Immature natural killer cell (primary cell): ENCODE measurements around the gene SHC2. TPM values are rescaled to one million over a fixed set of nuclear protein-coding genes. Genes with fewer than 3 reads are reported as not detected.
"Not testable (repeated sequence)": the region's sequence is repeated elsewhere in the genome, so short reads cannot be mapped to it uniquely, and the experiment has no call there.

Experiments
- DNase-seq, 3 donors: peaks; one replicate each; pipeline ENCODE4 v3.0.0; 2022; ENCODE audit warnings: mixed read lengths in 1 of 3
- H3K27ac Mint-ChIP-seq, 6 donors: one replicate each; pipeline ENCODE4 v1.8.0; 2020; ENCODE audit warnings: mixed read lengths in 6 of 6, mild to moderate bottlenecking in 5 of 6, inconsistent platforms in 4 of 6, moderate library complexity in 3 of 6
- H3K27me3 Mint-ChIP-seq, 3 donors: one replicate each; pipeline ENCODE4 v1.8.0; 2020 to 2021; ENCODE audit warnings: low read depth in 3 of 3, mild to moderate bottlenecking in 3 of 3, mixed read lengths in 3 of 3, moderate library complexity in 3 of 3, inconsistent platforms in 1 of 3
- H3K36me3 Mint-ChIP-seq, 3 donors: one replicate each; pipeline ENCODE4 v1.8.0; 2020; ENCODE audit warnings: mixed read lengths in 3 of 3, inconsistent platforms in 2 of 3, mild to moderate bottlenecking in 2 of 3
- H3K4me1 Mint-ChIP-seq, 2 donors: one replicate each; pipeline ENCODE4 v1.8.0; 2020; ENCODE audit warnings: inconsistent platforms in 2 of 2, mild to moderate bottlenecking in 2 of 2, mixed read lengths in 2 of 2, moderate library complexity in 1 of 2
- H3K4me3 Mint-ChIP-seq, 5 donors: one replicate each; pipeline ENCODE4 v1.8.0; 2020; ENCODE audit warnings: mild to moderate bottlenecking in 5 of 5, mixed read lengths in 5 of 5, inconsistent platforms in 3 of 5, moderate library complexity in 3 of 5
- H3K9me3 Mint-ChIP-seq, 6 donors: one replicate each; pipeline ENCODE4 v1.8.0; 2020; ENCODE audit warnings: mild to moderate bottlenecking in 6 of 6, mixed read lengths in 6 of 6, inconsistent platforms in 4 of 6, moderate library complexity in 3 of 6
- polyA plus RNA-seq, 3 donors: library from polyadenylated mRNA; unstranded; fragments of 300-500 nt; fragmentation: Illumina TruSeq; gene quantifications; one replicate each; pipeline ENCODE4 v1.2.3, GENCODE V29; 2021

SHC2 gene
- polyA plus RNA-seq, 3 donors from 2014 or later = not detected

DNA sequence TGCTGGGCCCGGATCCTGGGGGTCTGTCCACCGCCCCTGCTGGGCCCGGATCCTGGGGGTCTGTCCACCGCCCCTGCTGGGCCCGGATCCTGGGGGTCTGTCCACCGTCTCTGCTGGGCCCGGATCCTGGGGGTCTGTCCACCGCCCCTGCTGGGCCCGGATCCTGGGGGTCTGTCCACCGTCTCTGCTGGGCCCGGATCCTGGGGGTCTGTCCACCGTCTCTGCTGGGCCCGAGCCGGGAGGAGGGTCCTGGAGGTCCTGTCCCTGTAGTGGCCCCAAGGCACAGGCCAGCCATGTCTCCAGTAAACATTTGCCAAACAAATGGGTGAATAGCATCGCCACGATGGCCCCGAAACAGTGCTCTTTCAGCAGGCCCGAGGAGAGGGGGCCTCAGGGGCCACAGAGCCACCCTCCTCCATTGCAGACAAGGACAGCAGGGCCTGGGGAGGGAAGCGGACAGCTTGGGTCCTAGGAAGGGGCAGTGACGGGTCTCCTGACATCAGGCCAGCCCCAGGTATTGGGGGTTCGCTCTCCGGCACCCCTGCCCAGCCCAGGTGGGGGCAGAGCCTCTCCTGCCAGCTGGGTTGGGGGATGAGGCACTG is 49.6 kb downstream of the SHC2 start:
- H3K4me1 Mint-ChIP-seq, H3K27me3 Mint-ChIP-seq, H3K4me3 Mint-ChIP-seq, H3K9me3 Mint-ChIP-seq, H3K27ac Mint-ChIP-seq, DNase-seq, H3K36me3 Mint-ChIP-seq: not testable (repeated sequence)

DNA sequence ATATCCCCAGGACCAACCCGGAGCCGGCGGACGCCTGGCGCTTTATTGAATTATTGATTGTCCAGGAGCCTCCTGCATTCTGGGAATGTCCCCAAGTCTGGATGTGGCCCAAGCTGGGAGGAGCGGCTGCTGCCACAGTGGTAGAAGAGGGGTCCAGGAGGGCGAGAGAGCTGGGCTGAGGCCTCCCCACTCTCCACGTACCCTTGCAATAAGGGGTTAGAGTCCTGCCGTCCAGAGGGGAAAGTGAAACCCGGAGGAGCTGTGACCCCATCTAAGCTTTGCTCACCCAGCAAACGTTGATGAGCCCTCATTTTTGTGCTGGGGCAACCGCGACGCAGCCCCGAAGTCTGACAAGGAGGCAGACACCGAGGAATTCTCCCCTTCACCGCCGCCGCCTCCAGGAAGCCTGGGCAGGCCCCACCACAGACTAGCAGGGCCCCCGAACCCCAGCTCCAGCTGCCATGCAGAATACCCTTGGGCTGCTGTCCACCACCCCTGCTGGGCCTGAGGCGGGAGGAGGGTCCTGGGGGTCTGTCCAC is 50.5 kb downstream of the SHC2 start:
- H3K27ac Mint-ChIP-seq = no peak overlapping the region
- H3K9me3 Mint-ChIP-seq = no peaks in the 10 kb centered on the region
- DNase-seq = no peak
- H3K4me3 Mint-ChIP-seq = peak overlapping the region in 1 of 5 donors; percentile 18
- peaks cover 6 to 7% of the 10 kb centered on the region in 2 donors for H3K4me1 Mint-ChIP-seq
- peaks cover under 1 to 5% (median 1%) of the 10 kb centered on the region in 3 donors for H3K27me3 Mint-ChIP-seq
- H3K36me3 Mint-ChIP-seq = no peaks in the 10 kb centered on the region

DNA sequence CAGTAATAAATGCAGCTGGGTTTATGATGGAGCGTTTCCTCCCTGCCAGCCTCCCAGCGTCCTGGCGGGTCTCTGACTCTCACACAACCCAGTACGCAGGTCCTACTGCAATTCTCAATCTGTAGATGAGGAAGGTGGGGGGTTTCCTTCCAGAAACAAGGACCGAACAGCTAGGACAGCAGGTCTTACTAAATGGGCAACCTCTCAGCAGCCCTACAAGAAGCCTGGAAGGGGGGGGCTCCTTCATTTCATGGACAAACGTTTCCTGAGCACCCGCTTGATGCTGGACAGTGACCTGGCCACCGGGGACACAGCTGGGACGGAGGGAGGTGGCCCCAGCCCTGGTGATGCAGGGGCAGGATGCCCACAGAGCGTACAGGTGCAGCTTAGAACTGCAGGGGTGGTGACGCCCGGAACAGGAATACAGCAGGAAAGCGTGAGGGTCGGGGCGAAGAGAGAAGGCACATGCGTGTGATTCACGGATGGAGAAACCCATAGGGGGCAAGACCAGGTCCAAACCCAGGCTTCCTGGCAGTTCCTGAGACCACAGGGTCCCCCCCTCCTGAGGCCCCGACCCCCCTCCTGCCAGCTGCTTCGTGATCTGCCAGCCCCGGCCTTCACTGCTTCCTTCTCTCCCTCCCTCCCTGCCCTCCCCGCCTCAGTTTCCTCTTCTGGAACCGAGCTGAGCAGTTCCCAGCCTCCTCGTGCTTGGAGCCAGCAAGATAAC is 51.2 kb downstream of the SHC2 start:
- Mint-ChIP-seq H3K4me3 (peak overlapping the region; percentile 78 to 88 (median 84)), H3K27me3 (peaks cover 1 to 5% (median 1%) of the 10 kb centered on the region in 3 donors), H3K4me1 (peaks cover 6 to 7% of the 10 kb centered on the region in 2 donors), H3K36me3 (no peaks in the 10 kb centered on the region), H3K9me3 (no peaks in the 10 kb centered on the region), H3K27ac (no peak overlapping the region)
- no peak for DNase-seq

DNA sequence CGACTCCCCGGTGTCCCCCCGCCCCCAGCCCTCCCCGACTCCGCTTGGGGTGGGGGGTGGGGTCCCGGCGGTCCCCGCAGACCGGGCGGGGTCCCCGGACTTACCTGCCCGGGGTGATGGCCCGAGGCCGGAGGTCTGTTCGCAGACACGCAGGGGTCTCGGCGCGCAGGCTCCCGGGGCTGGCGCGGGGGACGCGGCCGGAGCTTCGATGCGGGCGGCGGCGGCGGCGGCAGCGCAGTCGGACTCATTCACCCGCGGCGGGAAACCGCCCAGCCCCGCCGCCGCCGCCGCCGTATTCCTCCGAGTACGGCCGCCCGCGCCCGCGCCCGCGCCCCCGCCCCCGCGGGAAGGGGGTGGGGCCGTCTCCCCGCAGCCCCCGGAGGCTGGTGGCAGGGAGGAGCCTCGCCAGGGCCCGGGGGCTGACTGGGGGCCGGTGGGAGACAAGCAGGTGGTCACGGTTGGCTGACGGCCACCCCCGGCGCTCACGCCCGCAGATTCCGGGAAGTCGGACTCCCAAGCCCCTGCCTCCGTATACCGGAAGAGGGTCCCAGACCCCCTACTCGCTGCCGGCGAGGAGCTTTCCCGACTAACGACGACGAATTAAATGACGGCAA is 51.8 kb downstream of the SHC2 start, which contains the start of gene C2CD4C:
Gene C2CD4C (minus strand): TSS at position 246 of the 614 bp plus-strand sequence. CDS start 786 bp downstream, outside the sequence.
- Mint-ChIP-seq H3K9me3 (no peaks in the 10 kb centered on the region), H3K27ac (no peak within 1 kb of the TSS), H3K27me3 (peaks cover 1 to 5% (median 1%) of the 10 kb centered on the region in 3 donors), H3K36me3 (no peaks in the 10 kb centered on the region), H3K4me1 (peaks cover 6 to 7% of the 10 kb centered on the region in 2 donors), H3K4me3 (peak within 1 kb of the TSS; percentile 78 to 88 (median 84))
- peak; percentile 11 to 23 (median 13) for DNase-seq

DNA sequence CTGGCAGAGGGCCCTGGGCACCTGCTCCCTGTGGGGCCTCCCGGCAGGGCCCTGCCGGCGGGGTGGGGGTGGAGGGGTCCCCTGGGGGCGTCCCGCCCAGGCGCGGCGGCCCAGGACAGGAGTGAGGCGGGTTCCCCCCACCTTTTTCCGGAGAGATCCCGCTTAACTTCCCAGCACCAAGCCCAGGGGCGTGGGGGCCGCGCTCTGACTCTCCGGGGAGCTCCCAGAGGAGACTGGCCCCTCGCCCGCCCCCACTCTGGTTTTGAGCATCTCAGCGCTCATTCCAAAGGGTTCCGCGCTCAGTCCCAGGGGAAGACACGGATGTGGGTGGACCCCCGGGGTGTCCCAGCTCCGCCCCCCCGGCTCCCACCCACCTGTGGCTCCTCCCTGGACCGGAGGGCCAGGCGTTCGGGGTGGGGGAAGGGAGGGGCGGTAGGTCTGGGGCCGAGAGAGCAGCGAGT is 52.4 kb downstream of the SHC2 start:
- no peak for DNase-seq
- Mint-ChIP-seq H3K27me3 (peaks cover 1 to 5% (median 1%) of the 10 kb centered on the region in 3 donors), H3K27ac (no peak overlapping the region), H3K4me3 (peak overlapping the region in 1 of 5 donors; percentile 29), H3K9me3 (no peaks in the 10 kb centered on the region), H3K36me3 (no peaks in the 10 kb centered on the region), H3K4me1 (peaks cover 6 to 7% of the 10 kb centered on the region in 2 donors)

DNA sequence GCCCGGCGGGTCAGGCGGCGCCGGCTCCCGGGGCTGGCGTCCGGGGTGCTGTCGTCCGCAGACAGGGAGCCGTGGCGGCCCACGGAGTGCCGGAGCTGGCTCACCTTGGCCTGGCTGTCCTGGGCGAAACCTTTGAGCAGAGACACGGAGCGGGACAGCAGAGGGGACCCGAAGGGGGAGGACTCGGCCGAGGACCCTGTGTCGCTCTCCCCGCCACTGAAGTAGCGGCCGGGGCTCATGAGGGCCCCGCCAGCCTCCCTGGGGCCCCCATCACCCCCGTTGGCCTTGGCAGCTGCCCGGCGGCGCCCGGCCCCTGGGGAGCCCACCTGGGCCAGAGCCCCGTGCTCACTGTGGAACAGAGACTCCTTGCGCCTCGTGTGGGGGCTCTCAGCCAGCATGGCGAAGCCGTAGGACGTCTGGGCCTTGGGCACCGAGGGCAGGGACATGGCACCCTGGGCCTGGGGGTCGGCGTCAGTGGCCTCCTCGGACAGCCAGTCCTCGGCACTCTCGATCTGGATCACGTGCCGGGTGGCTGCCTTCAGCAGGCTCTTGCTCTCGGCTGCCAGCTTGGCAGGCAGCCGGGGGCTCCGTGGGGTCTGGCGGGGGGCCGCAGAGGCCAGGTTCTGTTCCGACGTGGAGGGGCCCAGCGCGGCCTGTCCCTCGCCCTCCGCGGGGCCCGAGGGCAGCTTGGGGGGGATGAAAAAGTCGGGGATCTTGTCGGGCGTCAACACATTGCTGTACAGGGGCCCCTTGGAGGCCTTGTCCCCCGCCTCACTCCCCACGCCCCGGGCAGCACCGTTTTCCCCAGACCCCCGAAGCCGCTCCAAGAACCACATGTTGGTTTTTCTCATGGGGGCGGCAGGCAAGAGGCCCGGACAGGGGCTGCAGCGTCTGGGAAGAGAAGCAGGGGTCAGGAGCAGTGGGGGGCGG is 53.1 kb downstream of the SHC2 start:
- no peak for DNase-seq
- no peaks in the 10 kb centered on the region for H3K9me3 Mint-ChIP-seq

DNA sequence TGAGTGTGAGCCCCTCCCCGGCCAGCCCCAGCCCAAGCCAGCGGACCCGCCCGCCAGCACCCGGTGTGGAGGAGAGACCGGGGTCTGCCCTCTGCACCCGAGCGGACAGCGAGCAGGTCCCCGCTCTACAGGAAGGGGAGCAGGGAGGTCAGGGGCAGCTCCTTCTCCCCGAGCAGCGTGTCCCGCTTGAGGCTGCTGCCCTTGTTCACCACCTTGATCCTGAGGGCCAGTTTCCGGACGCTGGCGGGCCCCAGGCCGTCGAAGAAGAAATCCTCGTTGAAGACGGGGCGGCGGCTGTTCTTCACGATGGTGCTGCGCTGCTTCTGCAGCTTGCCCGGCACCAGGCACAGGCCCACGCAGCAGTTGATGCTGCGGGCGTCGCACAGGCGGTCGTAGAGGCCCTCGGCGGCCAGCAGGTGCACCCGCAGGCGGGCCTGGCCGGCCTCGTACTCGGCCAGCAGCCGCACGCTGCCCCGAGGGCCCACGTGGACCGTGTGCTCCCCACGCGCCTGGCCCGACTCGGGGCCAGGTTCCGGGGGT is 53.8 kb downstream of the SHC2 start:
- Mint-ChIP-seq H3K4me1 (peaks cover 6 to 7% of the 10 kb centered on the region in 2 donors), H3K27ac (no peak overlapping the region), H3K36me3 (no peaks in the 10 kb centered on the region), H3K27me3 (peaks cover 0 to 5% (median 3%) of the 10 kb centered on the region in 3 donors), H3K4me3 (no peak overlapping the region), H3K9me3 (no peaks in the 10 kb centered on the region)
- no peak for DNase-seq

More for the DNA sequence above, 53.1 kb downstream of the SHC2 start:
- H3K4me1 Mint-ChIP-seq = peaks cover 6 to 7% of the 10 kb centered on the region in 2 donors
- H3K27ac Mint-ChIP-seq = no peak overlapping the region
- no peaks in the 10 kb centered on the region for H3K36me3 Mint-ChIP-seq
- H3K27me3 Mint-ChIP-seq = peaks cover 1 to 5% (median 3%) of the 10 kb centered on the region in 3 donors
- no peak overlapping the region for H3K4me3 Mint-ChIP-seq

DNA sequence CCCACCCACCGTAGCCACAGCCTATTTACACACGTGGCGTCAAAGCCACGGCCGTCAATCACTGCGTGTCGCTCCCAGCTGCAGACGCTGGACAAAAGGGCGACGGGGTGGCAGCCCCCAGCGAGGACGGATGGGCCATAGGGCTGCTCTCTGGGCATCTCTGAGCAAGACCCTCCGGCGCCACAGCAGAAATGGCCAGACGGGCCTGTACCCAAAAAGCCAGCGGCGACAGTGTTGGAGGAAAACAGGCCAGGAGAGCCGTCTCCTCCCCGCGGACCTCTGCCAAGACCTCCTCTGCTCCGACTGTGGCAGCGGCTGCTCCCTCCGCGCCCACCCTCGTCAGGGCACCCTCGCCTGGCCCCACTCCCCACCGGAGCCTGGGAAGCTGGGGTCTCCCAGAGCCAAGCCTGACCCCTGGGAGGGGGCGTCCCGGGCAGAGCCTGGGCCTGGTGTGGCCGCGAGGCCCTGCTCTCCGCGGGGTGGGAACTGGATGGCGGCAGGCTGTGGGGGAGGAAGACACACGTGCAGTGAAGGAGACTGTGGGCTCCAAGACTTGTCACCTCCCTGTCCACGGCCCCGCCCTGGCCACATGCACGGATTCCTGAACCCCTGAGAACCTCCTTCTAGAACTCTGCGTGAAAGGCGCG is 54.6 kb downstream of the SHC2 start:
- H3K27ac Mint-ChIP-seq = no peak overlapping the region
- H3K36me3 Mint-ChIP-seq = no peaks in the 10 kb centered on the region
- peaks cover 6 to 7% of the 10 kb centered on the region in 2 donors for H3K4me1 Mint-ChIP-seq
- H3K27me3 Mint-ChIP-seq = peaks cover 0 to 5% (median 3%) of the 10 kb centered on the region in 3 donors
- no peaks in the 10 kb centered on the region for H3K9me3 Mint-ChIP-seq
- DNase-seq = no peak
- H3K4me3 Mint-ChIP-seq = no peak overlapping the region

DNA sequence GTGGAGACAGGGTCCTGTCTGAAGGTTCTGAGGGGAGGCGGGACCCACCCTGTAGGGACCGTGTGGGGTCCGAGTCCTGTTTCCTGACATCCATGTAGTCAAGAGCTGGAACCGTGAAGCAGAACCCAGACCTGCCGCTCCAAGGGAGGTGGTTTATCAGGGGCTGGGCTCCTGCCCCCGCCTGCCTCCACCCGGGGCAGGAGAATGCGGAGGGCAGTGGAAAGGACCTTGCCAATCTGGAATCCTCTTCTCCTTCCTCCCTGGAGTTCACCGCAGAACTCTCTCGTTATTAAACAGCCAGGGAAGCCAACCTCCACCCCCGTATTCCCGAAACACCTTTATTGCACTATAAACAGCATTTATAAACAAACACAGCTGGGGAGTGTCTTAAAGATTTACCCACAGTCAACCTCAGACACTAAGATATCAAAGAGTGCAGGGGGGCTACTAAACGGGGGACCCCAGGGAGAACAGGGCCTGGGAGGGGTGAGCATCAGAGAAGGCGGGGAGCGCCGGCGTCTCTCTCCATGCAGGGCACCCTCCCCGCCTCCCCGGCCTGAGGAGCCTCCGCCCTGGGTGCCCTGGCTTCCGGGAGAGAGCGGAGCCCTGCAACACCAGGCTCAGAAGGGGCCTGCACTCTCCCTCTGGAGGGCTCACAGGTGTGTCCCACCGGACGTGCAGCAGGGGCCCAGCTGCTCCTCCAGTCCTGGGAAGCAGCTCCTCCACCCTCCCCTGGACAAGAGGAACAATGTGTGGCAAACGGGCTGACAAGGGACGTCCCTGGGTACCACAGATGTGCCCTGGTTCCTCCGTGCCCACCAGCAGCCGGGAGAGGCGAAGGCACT is 55.5 kb downstream of the SHC2 start:
- H3K4me1 Mint-ChIP-seq = peaks cover 6 to 7% of the 10 kb centered on the region in 2 donors
- no peaks in the 10 kb centered on the region for H3K36me3 Mint-ChIP-seq

DNA sequence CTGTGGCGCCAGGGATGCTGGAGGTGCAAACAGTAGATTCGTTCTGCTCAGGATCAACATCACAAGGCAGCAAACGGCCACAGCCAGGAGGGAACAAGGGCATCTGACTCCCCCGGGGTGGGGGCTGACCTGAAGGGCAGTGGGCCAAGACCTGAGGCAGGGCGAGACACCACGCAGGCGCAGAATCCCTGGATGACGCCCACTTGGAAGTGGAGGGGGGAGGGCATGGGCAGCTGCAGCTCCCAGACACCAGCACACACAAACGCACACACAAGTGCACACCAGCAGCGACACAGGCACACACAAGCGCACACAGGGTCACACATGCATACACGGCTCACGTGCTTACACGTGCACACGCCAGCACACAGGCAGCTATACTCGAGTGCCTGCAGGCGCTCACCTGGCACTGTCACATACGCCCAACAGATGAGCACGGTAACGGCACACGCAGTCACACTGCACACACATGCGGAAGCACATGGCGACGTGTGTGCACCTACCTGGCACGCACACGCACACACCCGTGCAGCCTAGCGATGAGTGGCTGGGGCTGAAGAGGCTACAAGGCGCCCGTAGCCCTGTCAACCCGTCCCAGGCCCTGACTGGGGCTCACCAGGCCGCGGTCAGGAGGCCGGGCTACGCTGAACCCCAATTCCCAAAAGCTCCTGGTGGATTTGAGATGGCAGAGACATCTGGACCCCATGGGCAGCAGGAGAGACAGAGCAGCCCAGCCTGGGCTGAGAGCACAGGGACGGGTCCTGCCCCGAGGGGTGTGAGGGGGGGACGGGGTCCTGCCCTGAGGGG is 57.4 kb downstream of the SHC2 start:
- Mint-ChIP-seq H3K27me3 (peaks cover 0 to 4% (median 0%) of the 10 kb centered on the region in 3 donors), H3K4me3 (no peak overlapping the region), H3K36me3 (no peaks in the 10 kb centered on the region), H3K4me1 (no peaks in the 10 kb centered on the region), H3K9me3 (no peaks in the 10 kb centered on the region), H3K27ac (no peak overlapping the region)
- DNase-seq = no peak

More for the DNA sequence above, 55.5 kb downstream of the SHC2 start:
- Mint-ChIP-seq H3K4me3 (peak overlapping the region in 1 of 5 donors; percentile 7), H3K9me3 (no peaks in the 10 kb centered on the region), H3K27me3 (peaks cover 0 to 5% (median 4%) of the 10 kb centered on the region in 3 donors), H3K27ac (no peak overlapping the region)
- DNase-seq = no peak

DNA sequence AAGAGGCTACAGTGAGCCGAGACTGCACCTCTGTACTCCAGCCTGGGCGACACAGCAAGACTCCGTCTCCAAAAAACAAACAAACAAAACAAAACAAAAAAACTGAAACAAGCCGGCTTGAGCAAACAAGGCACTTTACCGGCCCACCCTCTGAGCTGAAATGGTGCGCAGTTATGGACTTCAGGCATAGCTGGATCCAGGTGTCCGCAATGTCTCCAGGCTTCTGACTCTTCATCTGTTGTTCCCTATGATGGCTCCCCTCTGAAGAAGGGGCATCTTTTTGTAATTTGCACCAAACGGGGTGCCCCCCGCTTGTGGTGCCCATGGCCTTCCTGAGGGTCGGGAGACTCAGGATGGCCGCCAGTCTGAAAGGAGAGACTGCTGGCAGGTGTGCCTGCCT is 58.0 kb downstream of the SHC2 start:
- Mint-ChIP-seq H3K27me3 (peaks cover 0 to 4% (median 4%) of the 10 kb centered on the region in 3 donors), H3K36me3 (no peaks in the 10 kb centered on the region), H3K4me1 (no peaks in the 10 kb centered on the region), H3K27ac (no peak overlapping the region), H3K9me3 (no peaks in the 10 kb centered on the region), H3K4me3 (no peak overlapping the region)
- DNase-seq = no peak
